Measurements from ENCODE around the gene CHRNB2.

Gene CHRNB2

DNA sequence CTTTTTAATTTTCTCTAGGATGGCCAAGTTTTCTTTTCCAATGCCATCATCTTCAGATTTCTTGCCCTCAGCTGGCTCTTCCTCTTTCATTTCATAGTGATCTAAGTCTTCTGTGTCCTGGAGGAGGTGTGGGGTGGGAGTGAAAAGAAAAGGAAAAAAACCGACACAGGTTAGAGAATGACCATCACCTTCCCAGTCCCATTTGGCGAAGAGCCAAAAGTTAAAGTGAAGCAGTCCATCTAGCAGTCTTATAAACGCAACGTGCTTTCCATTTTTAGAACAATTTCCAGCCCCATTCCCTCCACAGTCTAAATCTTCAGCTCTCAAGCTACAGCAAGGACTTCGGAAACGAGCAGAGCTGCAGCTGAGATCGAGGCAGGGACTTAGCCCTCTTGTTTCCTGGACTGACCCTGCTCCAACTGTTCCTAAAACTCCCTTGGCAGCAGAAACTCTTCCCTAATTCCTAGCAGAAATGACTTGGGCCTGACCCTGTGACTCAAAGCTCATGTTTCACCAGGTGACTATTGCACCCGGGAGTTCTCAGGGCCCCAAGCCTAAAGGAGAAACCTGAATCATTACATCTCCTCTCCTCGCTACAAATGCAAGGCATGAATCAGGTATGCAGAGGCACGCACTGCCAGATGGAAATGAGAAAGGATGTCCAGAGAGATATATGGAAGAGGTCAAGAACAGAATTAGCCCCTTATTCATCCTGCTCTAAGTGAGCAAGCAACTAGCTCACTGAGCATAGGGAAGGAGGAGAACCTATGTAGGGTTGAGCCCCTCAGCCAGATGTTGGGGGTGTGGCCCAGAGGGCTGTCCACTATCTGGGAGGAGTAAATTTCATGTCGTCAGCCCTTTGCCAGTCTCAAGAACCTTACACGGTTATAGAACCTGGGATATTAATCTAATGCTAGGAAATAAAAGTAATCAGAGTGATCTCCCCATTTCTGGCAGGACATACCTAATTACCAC is 14.2 kb upstream of the CHRNB2 start:
- Histone ChIP-seq H3K36me3 (ENCODE audit: control insufficient read depth, insufficient read depth, low read length) (peaks cover 61% of the 10 kb centered on the region), H3K9ac (ENCODE audit: low read depth, low read length) (no peak overlapping the region), H3K9me3 (ENCODE audit: control insufficient read depth, insufficient read depth, low read length) (no peaks in the 10 kb centered on the region), H3K4me3 (ENCODE audit: low read depth, low read length) (no peak overlapping the region), H3K27me3 (ENCODE audit: control insufficient read depth, insufficient read depth, low read length) (no peaks in the 10 kb centered on the region), H3K4me1 (ENCODE audit: control insufficient read depth, insufficient read depth, low read length) (peaks cover 13% of the 10 kb centered on the region)

- Histone ChIP-seq H3K36me3 (ENCODE audit: control insufficient read depth, insufficient read depth, low read length) (peaks cover 36% of the 10 kb centered on the region), H3K9ac (ENCODE audit: low read depth, low read length) (no peak overlapping the region), H3K4me3 (ENCODE audit: low read depth, low read length) (peak overlapping the region; percentile 87)
These were observed 11.2 kb upstream of the CHRNB2 start for GRCh38 chr1:154556422-154556821.

GRCh38 chr1:154557248-154557938 is 10.2 kb upstream of the CHRNB2 start:
- Histone ChIP-seq H3K36me3 (ENCODE audit: control insufficient read depth, insufficient read depth, low read length) (peaks cover 26% of the 10 kb centered on the region), H3K27me3 (ENCODE audit: control insufficient read depth, insufficient read depth, low read length) (no peaks in the 10 kb centered on the region), H3K4me3 (ENCODE audit: low read depth, low read length) (peak overlapping the region; percentile 87), H3K4me1 (ENCODE audit: control insufficient read depth, insufficient read depth, low read length) (peaks cover 13% of the 10 kb centered on the region), H3K9me3 (ENCODE audit: control insufficient read depth, insufficient read depth, low read length) (no peaks in the 10 kb centered on the region), H3K9ac (ENCODE audit: low read depth, low read length) (peak overlapping the region; percentile 70)

More at GRCh38 chr1:154556422-154556821, 11.2 kb upstream of the CHRNB2 start:
- Histone ChIP-seq H3K4me1 (ENCODE audit: control insufficient read depth, insufficient read depth, low read length) (peaks cover 13% of the 10 kb centered on the region), H3K27me3 (ENCODE audit: control insufficient read depth, insufficient read depth, low read length) (no peaks in the 10 kb centered on the region), H3K9me3 (ENCODE audit: control insufficient read depth, insufficient read depth, low read length) (no peaks in the 10 kb centered on the region)

GRCh38 chr1:154557939-154558719 is 9.4 kb upstream of the CHRNB2 start, which contains the start of gene UBE2Q1:
Gene UBE2Q1 (minus strand): TSS chr1:154558662. CDS start chr1:154558553, 109 bp downstream.
- Histone ChIP-seq H3K4me1 (ENCODE audit: control insufficient read depth, insufficient read depth, low read length) (peaks cover 13% of the 10 kb centered on the region), H3K36me3 (ENCODE audit: control insufficient read depth, insufficient read depth, low read length) (peaks cover 20% of the 10 kb centered on the region), H3K4me3 (ENCODE audit: low read depth, low read length) (peak within 1 kb of the TSS; percentile 87), H3K27me3 (ENCODE audit: control insufficient read depth, insufficient read depth, low read length) (no peaks in the 10 kb centered on the region), H3K9me3 (ENCODE audit: control insufficient read depth, insufficient read depth, low read length) (no peaks in the 10 kb centered on the region), H3K9ac (ENCODE audit: low read depth, low read length) (peak within 1 kb of the TSS; percentile 70)

DNA sequence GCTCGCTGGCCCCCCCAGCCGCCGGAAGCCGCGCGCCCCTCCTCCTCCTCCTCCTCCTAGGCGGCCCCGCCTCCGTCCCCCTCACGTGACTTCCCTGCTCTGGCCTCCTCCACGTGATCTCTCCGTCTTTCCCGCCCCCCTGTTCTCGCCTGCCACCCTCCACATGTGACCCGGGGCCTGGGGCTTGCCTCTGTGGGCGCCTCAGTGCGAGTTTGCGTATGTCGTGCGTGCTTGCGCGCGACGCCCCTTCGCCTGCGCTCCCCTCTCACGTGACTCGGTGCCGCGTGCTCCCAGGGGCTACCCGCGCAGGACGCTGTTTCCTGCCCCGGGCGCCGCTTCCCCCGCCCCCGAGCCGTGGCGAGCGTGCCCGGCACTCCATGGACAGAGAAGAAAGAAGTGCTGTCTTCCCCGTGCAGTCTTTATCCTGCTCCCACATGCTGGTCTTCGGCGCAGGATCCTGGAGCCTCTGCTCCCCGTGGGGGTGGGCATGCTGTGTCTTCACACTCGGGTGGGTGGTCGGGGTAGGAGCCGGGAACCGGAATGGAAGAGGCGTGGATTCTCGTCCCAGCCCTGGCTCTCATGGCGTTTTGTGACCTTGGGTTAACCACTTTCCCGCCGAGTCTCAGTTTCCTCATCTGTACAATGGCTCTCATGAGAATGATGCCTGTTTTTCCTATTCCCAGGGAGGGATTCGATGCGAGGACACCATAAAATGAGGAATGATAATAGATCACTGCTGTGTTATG is 8.7 kb upstream of the CHRNB2 start:
- peak overlapping the region; percentile 52 for H3K4me3 ChIP-seq (ENCODE audit: low read depth, low read length)
- no peaks in the 10 kb centered on the region for H3K27me3 ChIP-seq (ENCODE audit: control insufficient read depth, insufficient read depth, low read length)
- no peaks in the 10 kb centered on the region for H3K9me3 ChIP-seq (ENCODE audit: control insufficient read depth, insufficient read depth, low read length)
- peaks cover 13% of the 10 kb centered on the region for H3K36me3 ChIP-seq (ENCODE audit: control insufficient read depth, insufficient read depth, low read length)
- H3K4me1 ChIP-seq (ENCODE audit: control insufficient read depth, insufficient read depth, low read length): peaks cover 13% of the 10 kb centered on the region
- H3K9ac ChIP-seq (ENCODE audit: low read depth, low read length): peak overlapping the region; percentile 29

- H3K36me3 ChIP-seq (ENCODE audit: control insufficient read depth, insufficient read depth, low read length): peaks cover 9% of the 10 kb centered on the region
- peak overlapping the region; percentile 52 for H3K4me3 ChIP-seq (ENCODE audit: low read depth, low read length)
- peak overlapping the region; percentile 29 for H3K9ac ChIP-seq (ENCODE audit: low read depth, low read length)
- H3K27me3 ChIP-seq (ENCODE audit: control insufficient read depth, insufficient read depth, low read length): no peaks in the 10 kb centered on the region
- peaks cover 13% of the 10 kb centered on the region for H3K4me1 ChIP-seq (ENCODE audit: control insufficient read depth, insufficient read depth, low read length)
- no peaks in the 10 kb centered on the region for H3K9me3 ChIP-seq (ENCODE audit: control insufficient read depth, insufficient read depth, low read length)
These were observed 8.0 kb upstream of the CHRNB2 start for GRCh38 chr1:154559466-154560044.

DNA sequence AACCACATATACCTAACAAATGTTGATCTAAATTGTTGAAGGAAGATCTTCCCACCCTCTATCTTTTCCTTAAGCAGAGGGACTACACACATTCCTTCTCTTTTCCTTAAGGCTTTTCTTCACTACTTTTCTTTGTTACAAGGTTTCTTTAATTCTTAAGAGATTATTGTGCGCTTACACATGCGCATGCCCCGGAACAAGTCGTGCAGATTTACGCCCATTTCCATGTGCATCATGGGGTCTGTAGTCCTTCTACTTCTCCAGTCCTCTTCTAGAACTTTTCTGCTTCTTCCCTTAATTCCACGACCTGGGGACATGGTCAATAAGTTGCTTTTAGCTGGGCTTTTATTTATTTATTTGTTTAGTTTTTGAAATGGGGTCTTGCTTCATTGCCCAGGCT is 1.7 kb upstream of the CHRNB2 start:
- Histone ChIP-seq H3K9me3 (ENCODE audit: control insufficient read depth, insufficient read depth, low read length) (no peaks in the 10 kb centered on the region), H3K9ac (ENCODE audit: low read depth, low read length) (no peak overlapping the region), H3K4me3 (ENCODE audit: low read depth, low read length) (no peak overlapping the region), H3K36me3 (ENCODE audit: control insufficient read depth, insufficient read depth, low read length) (no peaks in the 10 kb centered on the region), H3K4me1 (ENCODE audit: control insufficient read depth, insufficient read depth, low read length) (peaks cover 8% of the 10 kb centered on the region), H3K27me3 (ENCODE audit: control insufficient read depth, insufficient read depth, low read length) (peaks cover 7% of the 10 kb centered on the region)

GRCh38 chr1:154568157-154568815 is 708 bp downstream of the CHRNB2 start:
- no peaks in the 10 kb centered on the region for H3K9me3 ChIP-seq (ENCODE audit: control insufficient read depth, insufficient read depth, low read length)
- peak overlapping the region; percentile 60 for H3K4me3 ChIP-seq (ENCODE audit: low read depth, low read length)
- H3K36me3 ChIP-seq (ENCODE audit: control insufficient read depth, insufficient read depth, low read length): peaks cover 8% of the 10 kb centered on the region
- peaks cover 11% of the 10 kb centered on the region for H3K4me1 ChIP-seq (ENCODE audit: control insufficient read depth, insufficient read depth, low read length)
- peaks cover 7% of the 10 kb centered on the region for H3K27me3 ChIP-seq (ENCODE audit: control insufficient read depth, insufficient read depth, low read length)
- H3K9ac ChIP-seq (ENCODE audit: low read depth, low read length): no peak overlapping the region

DNA sequence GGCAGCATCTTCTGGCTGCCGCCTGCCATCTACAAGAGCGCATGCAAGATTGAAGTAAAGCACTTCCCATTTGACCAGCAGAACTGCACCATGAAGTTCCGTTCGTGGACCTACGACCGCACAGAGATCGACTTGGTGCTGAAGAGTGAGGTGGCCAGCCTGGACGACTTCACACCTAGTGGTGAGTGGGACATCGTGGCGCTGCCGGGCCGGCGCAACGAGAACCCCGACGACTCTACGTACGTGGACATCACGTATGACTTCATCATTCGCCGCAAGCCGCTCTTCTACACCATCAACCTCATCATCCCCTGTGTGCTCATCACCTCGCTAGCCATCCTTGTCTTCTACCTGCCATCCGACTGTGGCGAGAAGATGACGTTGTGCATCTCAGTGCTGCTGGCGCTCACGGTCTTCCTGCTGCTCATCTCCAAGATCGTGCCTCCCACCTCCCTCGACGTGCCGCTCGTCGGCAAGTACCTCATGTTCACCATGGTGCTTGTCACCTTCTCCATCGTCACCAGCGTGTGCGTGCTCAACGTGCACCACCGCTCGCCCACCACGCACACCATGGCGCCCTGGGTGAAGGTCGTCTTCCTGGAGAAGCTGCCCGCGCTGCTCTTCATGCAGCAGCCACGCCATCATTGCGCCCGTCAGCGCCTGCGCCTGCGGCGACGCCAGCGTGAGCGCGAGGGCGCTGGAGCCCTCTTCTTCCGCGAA is 3.8 kb downstream of the CHRNB2 start:
- Histone ChIP-seq H3K4me1 (ENCODE audit: control insufficient read depth, insufficient read depth, low read length) (peaks cover 11% of the 10 kb centered on the region), H3K9ac (ENCODE audit: low read depth, low read length) (no peak overlapping the region), H3K4me3 (ENCODE audit: low read depth, low read length) (no peak overlapping the region), H3K9me3 (ENCODE audit: control insufficient read depth, insufficient read depth, low read length) (no peaks in the 10 kb centered on the region), H3K36me3 (ENCODE audit: control insufficient read depth, insufficient read depth, low read length) (peaks cover 12% of the 10 kb centered on the region), H3K27me3 (ENCODE audit: control insufficient read depth, insufficient read depth, low read length) (peaks cover 7% of the 10 kb centered on the region)

GRCh38 chr1:154571964-154572288 is 4.3 kb downstream of the CHRNB2 start:
- Histone ChIP-seq H3K27me3 (ENCODE audit: control insufficient read depth, insufficient read depth, low read length) (peaks cover 7% of the 10 kb centered on the region), H3K9ac (ENCODE audit: low read depth, low read length) (no peak overlapping the region), H3K36me3 (ENCODE audit: control insufficient read depth, insufficient read depth, low read length) (peaks cover 12% of the 10 kb centered on the region)

More at GRCh38 chr1:154571964-154572288, 4.3 kb downstream of the CHRNB2 start:
- Histone ChIP-seq H3K4me1 (ENCODE audit: control insufficient read depth, insufficient read depth, low read length) (peaks cover 7% of the 10 kb centered on the region), H3K9me3 (ENCODE audit: control insufficient read depth, insufficient read depth, low read length) (no peaks in the 10 kb centered on the region), H3K4me3 (ENCODE audit: low read depth, low read length) (no peak overlapping the region)

All from iPS-15b (cell line).